ENCODE data around the gene XPNPEP1. TPM values are rescaled to one million over a fixed set of nuclear protein-coding genes. Genes with fewer than 3 reads are reported as not detected.

The XPNPEP1 gene
- polyA plus RNA-seq, 3 donors, result 32.1 to 62.1 (median 38.4) TPM

GRCh38 chr10:109913306-109913892 is 9.9 kb downstream of the XPNPEP1 start:
- Mint-ChIP-seq H3K27ac (peak overlapping the region in 1 of 7 donors; percentile 56), H3K27me3 (ENCODE audit: low read depth in 3 of 3) (peaks cover 0 to 1% (median 0%) of the 10 kb centered on the region in 3 donors), H3K4me1 (peaks cover 67% of the 10 kb centered on the region), H3K4me3 (no peak overlapping the region), H3K36me3 (peaks cover 40 to 46% of the 10 kb centered on the region in 2 donors), H3K9me3 (peaks cover 0 to 4% (median 0%) of the 10 kb centered on the region in 7 donors)
- no peak for DNase-seq
- Histone ChIP-seq H3K9ac (ENCODE audit: insufficient read depth, low read length, poor library complexity, severe bottlenecking) (no peak overlapping the region), H3K9me3 (replicated peaks in 1 of 2; ENCODE audit: control insufficient read depth in 1 of 2, insufficient read depth in 1 of 2, low read length in 2 of 2) (no peaks in the 10 kb centered on the region), H4K20me1 (ENCODE audit: insufficient read depth, low read length) (peaks cover 19% of the 10 kb centered on the region), H2AFZ (ENCODE audit: insufficient read depth, low read depth, low read length, poor library complexity, severe bottlenecking) (no peak overlapping the region), H3K4me3 (replicated peaks in 1 of 3; ENCODE audit: low read depth in 2 of 3, low read length in 3 of 3) (no peak overlapping the region), H3K79me2 (ENCODE audit: insufficient read depth, low read length) (peaks cover 89% of the 10 kb centered on the region), H3K36me3 (replicated peaks in 1 of 2; ENCODE audit: control insufficient read depth in 1 of 2, insufficient read depth in 2 of 2, low read length in 2 of 2) (peaks cover 4 to 39% of the 10 kb centered on the region in 2 donors), H3K4me1 (ENCODE audit: control insufficient read depth in 1 of 2, insufficient read depth in 2 of 2, low read length in 2 of 2) (peaks cover 45 to 53% of the 10 kb centered on the region in 2 donors), H3K27me3 (ENCODE audit: control insufficient read depth in 2 of 2, insufficient read depth in 2 of 2, low read length in 2 of 2) (no peaks in the 10 kb centered on the region), H3K27ac (ENCODE audit: low read depth in 1 of 2, low read length in 2 of 2) (no peak overlapping the region), H3K4me2 (replicated peaks; ENCODE audit: extremely low read depth, low read length, poor library complexity, severe bottlenecking) (no peak overlapping the region)
- 100% methylated on average over 1 of the region's 4 CpGs for WGBS (ENCODE audit: insufficient coverage)
- intact Hi-C loops (cut with micrococcal nuclease), result no loop called here
- TF ChIP-seq CTCF (IDR thresholded peaks at IDR 0.05), result no peak

DNA sequence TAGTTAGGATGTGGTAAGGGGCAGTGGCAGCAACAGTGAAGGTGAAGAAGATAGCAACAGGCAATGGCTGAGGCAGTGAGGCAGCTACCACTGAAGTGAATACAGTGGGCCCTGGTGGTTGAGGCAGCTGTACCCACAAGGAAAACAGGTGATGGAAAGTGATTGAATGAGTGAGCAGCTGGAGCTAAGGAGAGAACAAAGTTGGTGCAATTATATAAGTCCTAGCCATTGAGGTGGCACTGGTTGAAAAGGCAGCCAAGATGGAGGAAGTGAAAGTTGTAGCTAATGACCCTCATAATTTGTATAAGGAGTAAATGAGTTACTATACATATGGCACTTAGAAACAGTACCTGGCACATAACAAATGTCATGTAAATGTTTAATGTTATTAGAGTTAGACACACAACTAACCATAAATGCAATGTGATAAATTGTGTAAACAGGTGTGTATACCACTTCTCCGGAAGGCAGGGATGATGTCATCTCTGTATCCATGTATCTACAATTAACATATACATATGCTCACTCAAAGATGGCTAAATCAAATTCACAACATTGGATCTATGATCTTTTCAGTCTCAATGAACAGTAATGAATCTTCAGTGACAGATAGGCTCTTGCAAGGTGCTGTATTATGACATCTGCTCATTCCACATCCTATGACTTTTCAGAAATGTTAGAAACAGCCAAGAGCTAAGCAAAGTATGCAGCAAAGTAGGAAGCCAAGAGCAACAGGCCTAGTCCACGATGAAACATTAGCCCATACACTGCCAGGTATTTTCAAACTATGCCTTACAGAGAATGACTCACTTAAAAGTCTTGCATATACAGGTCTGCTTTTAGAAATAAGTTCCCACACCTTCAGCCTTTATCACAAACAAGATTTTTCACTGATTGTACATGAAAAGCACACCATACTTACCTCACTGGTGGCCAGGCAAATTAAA is 10.7 kb downstream of the XPNPEP1 start:
- Mint-ChIP-seq H3K9me3 (peaks cover 0 to 4% (median 0%) of the 10 kb centered on the region in 7 donors), H3K27ac (peak overlapping the region in 6 of 7 donors; percentile 15 to 88 (median 59)), H3K27me3 (ENCODE audit: low read depth in 3 of 3) (peaks cover 0 to 1% (median 0%) of the 10 kb centered on the region in 3 donors), H3K4me3 (no peak overlapping the region), H3K4me1 (peaks cover 64% of the 10 kb centered on the region), H3K36me3 (peaks cover 45 to 51% of the 10 kb centered on the region in 2 donors)
- Histone ChIP-seq H2AFZ (ENCODE audit: insufficient read depth, low read depth, low read length, poor library complexity, severe bottlenecking) (no peak overlapping the region), H3K9ac (ENCODE audit: insufficient read depth, low read length, poor library complexity, severe bottlenecking) (no peak overlapping the region), H3K4me1 (ENCODE audit: control insufficient read depth in 1 of 2, insufficient read depth in 2 of 2, low read length in 2 of 2) (peaks cover 42 to 48% of the 10 kb centered on the region in 2 donors), H3K27ac (ENCODE audit: low read depth in 1 of 2, low read length in 2 of 2) (peak overlapping the region in 1 of 2 donors; percentile 65), H3K79me2 (ENCODE audit: insufficient read depth, low read length) (peaks cover 83% of the 10 kb centered on the region), H3K4me3 (replicated peaks in 1 of 3; ENCODE audit: low read depth in 2 of 3, low read length in 3 of 3) (no peak overlapping the region), H3K27me3 (ENCODE audit: control insufficient read depth in 2 of 2, insufficient read depth in 2 of 2, low read length in 2 of 2) (no peaks in the 10 kb centered on the region), H4K20me1 (ENCODE audit: insufficient read depth, low read length) (peaks cover 15% of the 10 kb centered on the region), H3K9me3 (replicated peaks in 1 of 2; ENCODE audit: control insufficient read depth in 1 of 2, insufficient read depth in 1 of 2, low read length in 2 of 2) (no peaks in the 10 kb centered on the region), H3K36me3 (replicated peaks in 1 of 2; ENCODE audit: control insufficient read depth in 1 of 2, insufficient read depth in 2 of 2, low read length in 2 of 2) (peaks cover 9 to 47% of the 10 kb centered on the region in 2 donors), H3K4me2 (replicated peaks; ENCODE audit: extremely low read depth, low read length, poor library complexity, severe bottlenecking) (no peak overlapping the region)
- no peak for TF ChIP-seq CTCF (IDR thresholded peaks at IDR 0.05)
- no CpG with 5 or more reads among the region's 2 CpGs for WGBS (ENCODE audit: insufficient coverage)
- intact Hi-C loops (cut with micrococcal nuclease), result no loop called here
- DNase-seq, result peak in 2 of 3 donors; percentile 15 to 19
